KMS-11 (cell line): ENCODE data around the gene NKAIN2.

Experiments
- H2AFZ ChIP-seq: fragments of 200-600 bp; sonication (generic); 2 replicates; pipeline ENCODE4 v1.6.1; 2016; ENCODE audit warnings: antibody characterized with exemption, mixed run types, low read depth
- H3K27ac ChIP-seq: fragments of 200-600 bp; sonication (generic); 2 replicates; pipeline ENCODE4 v1.6.1; 2016; ENCODE audit warnings: mild to moderate bottlenecking, mixed run types
- H3K27me3 ChIP-seq: fragments of 200-600 bp; sonication (generic); 2 replicates; pipeline ENCODE4 v1.6.1; 2017; ENCODE audit warnings: mild to moderate bottlenecking, low read depth, mixed run types, moderate library complexity; ENCODE audit not compliant: insufficient read depth
- H3K36me3 ChIP-seq: fragments of 200-600 bp; sonication (generic); 2 replicates; pipeline ENCODE4 v1.6.1; 2017; ENCODE audit warnings: mild to moderate bottlenecking, mixed run types; ENCODE audit not compliant: insufficient read depth
- H3K4me1 ChIP-seq: fragments of 200-600 bp; sonication (generic); 2 replicates; pipeline ENCODE4 v1.6.1; 2016; ENCODE audit warnings: mild to moderate bottlenecking, low read depth, mixed run types; ENCODE audit not compliant: poor library complexity, severe bottlenecking
- H3K4me2 ChIP-seq: fragments of 200-600 bp; sonication (generic); 2 replicates; pipeline ENCODE4 v1.7.0; 2016; ENCODE audit warnings: mild to moderate bottlenecking, mixed run types
- H3K4me3 ChIP-seq: fragments of 200-600 bp; sonication (generic); IDR thresholded peaks from 2 replicates; pipeline ENCODE4 v1.6.1; 2017; ENCODE audit warnings: low read depth, low read length, mixed read lengths; ENCODE audit not compliant: insufficient read depth
- H3K79me2 ChIP-seq: fragments of 200-600 bp; sonication (generic); 2 replicates; pipeline ENCODE4 v1.6.1; 2016; ENCODE audit warnings: low read depth, mixed run types; ENCODE audit not compliant: insufficient read depth
- H3K9ac ChIP-seq: fragments of 200-600 bp; sonication (generic); 2 replicates; pipeline ENCODE4 v1.6.1; 2016; ENCODE audit warnings: mild to moderate bottlenecking, mixed run types
- H4K20me1 ChIP-seq: fragments of 200-600 bp; sonication (generic); 2 replicates; pipeline ENCODE4 v1.6.1; 2016; ENCODE audit warnings: mild to moderate bottlenecking, mixed run types; ENCODE audit not compliant: insufficient read depth
- CTCF ChIP-seq: fragments of 200-600 bp; sonication (generic); conservative IDR thresholded peaks from 2 replicates; pipeline ENCODE4 v1.6.1; 2017; ENCODE audit warnings: low read depth, mild to moderate bottlenecking, antibody characterized with exemption, low read length, moderate library complexity, mixed read lengths

The NKAIN2 gene

GRCh38 chr6:124273701-124274100 is 470.0 kb downstream of the NKAIN2 start:
- no peaks in the 10 kb centered on the region for H3K36me3 ChIP-seq

GRCh38 chr6:124282541-124282940 is 478.9 kb downstream of the NKAIN2 start:
- no peak overlapping the region for H3K27ac ChIP-seq
- no peak overlapping the region for H3K4me2 ChIP-seq
- H3K4me1 ChIP-seq, result peaks cover 9% of the 10 kb centered on the region
- no peak overlapping the region for H3K4me3 ChIP-seq
- no peak overlapping the region for H2AFZ ChIP-seq
- TF ChIP-seq CTCF, result no peak
- no peaks in the 10 kb centered on the region for H4K20me1 ChIP-seq
- no peaks in the 10 kb centered on the region for H3K36me3 ChIP-seq
- no peak overlapping the region for H3K9ac ChIP-seq
- no peaks in the 10 kb centered on the region for H3K27me3 ChIP-seq
- H3K79me2 ChIP-seq, result no peaks in the 10 kb centered on the region

More at GRCh38 chr6:124273701-124274100, 470.0 kb downstream of the NKAIN2 start:
- H3K27ac ChIP-seq, result no peak overlapping the region
- H3K27me3 ChIP-seq, result no peaks in the 10 kb centered on the region
- H3K9ac ChIP-seq, result no peak overlapping the region
- no peaks in the 10 kb centered on the region for H3K4me1 ChIP-seq
- no peaks in the 10 kb centered on the region for H3K79me2 ChIP-seq
- H2AFZ ChIP-seq, result no peak overlapping the region
- H3K4me2 ChIP-seq, result no peak overlapping the region
- no peak for TF ChIP-seq CTCF
- H3K4me3 ChIP-seq, result no peak overlapping the region
- no peaks in the 10 kb centered on the region for H4K20me1 ChIP-seq

- Histone ChIP-seq H4K20me1 (no peaks in the 10 kb centered on the region), H3K27me3 (no peaks in the 10 kb centered on the region), H3K4me3 (no peak overlapping the region), H3K27ac (no peak overlapping the region), H2AFZ (no peak overlapping the region), H3K4me1 (peaks cover 9% of the 10 kb centered on the region), H3K9ac (no peak overlapping the region), H3K4me2 (no peak overlapping the region), H3K79me2 (no peaks in the 10 kb centered on the region), H3K36me3 (no peaks in the 10 kb centered on the region)
- TF ChIP-seq CTCF, result no peak
Measured at GRCh38 chr6:124283486-124283885, 479.8 kb downstream of the NKAIN2 start.

GRCh38 chr6:124285146-124285545 is 481.5 kb downstream of the NKAIN2 start:
- H3K4me3 ChIP-seq, result no peak overlapping the region
- H3K27me3 ChIP-seq, result no peaks in the 10 kb centered on the region
- peaks cover 9% of the 10 kb centered on the region for H3K4me1 ChIP-seq
- peak overlapping the region; percentile 42; the same call in 1 of the 2 replicates for H3K27ac ChIP-seq
- no peak overlapping the region for H3K9ac ChIP-seq
- H3K4me2 ChIP-seq, result no peak overlapping the region
- H3K36me3 ChIP-seq, result no peaks in the 10 kb centered on the region
- no peaks in the 10 kb centered on the region for H3K79me2 ChIP-seq
- no peak overlapping the region for H2AFZ ChIP-seq
- no peak for TF ChIP-seq CTCF
- no peaks in the 10 kb centered on the region for H4K20me1 ChIP-seq
